Stomach (tissue), 4 donors: ENCODE data around the gene CHD9.

Experiments
- EP300 ChIP-seq: sonication (generic); formaldehyde crosslinking; IDR thresholded peaks from one replicate; pipeline ENCODE4 v1.6.1; 2017; ENCODE audit warnings: antibody characterized with exemption
- POLR2A ChIP-seq, 4 donors: fragments of 450-650 bp; IDR thresholded peaks; one replicate each; pipeline ENCODE4 v1.6.1; 2016; ENCODE audit warnings: antibody characterized with exemption in 4 of 4, control low read depth in 2 of 4, mild to moderate bottlenecking in 1 of 4, moderate library complexity in 1 of 4
- POLR2AphosphoS5 ChIP-seq, 3 donors: sonication (generic); formaldehyde crosslinking; IDR thresholded peaks; one replicate each; pipeline ENCODE4 v1.6.1; 2016; ENCODE audit warnings: antibody characterized with exemption in 3 of 3
- TF ChIP-seq, protein P1 (sequence below), 7 experiments: fragments of 450-650 bp in 4 of 7; fragments of 200-600 bp in 3 of 7; sonication (generic) in 3 of 7; IDR thresholded peaks; one replicate each; pipeline ENCODE4 v1.5.1; 2016 to 2019; ENCODE audit warnings: antibody characterized with exemption in 7 of 7, control low read depth in 2 of 7, mild to moderate bottlenecking in 1 of 7

DNA sequence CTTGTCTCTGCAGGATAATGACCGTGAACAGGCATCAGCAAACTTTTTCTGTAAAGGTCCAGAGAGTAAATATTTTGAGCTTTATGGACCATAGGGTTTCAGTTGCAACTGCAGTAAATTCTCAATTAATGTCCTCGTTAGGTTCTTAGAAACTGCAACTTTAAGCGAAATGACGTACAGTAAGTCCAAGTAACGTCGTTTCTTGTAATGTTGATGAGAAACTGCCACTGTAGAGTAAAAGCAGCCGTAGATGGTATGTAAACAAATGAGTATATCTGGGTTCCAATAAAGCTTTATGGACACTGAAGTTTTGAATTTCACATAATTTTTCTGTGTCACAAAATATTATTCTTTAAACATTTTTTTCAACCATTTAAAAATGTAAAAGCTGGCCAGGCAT is 4.9 kb downstream of the CHD9 start:
- TF ChIP-seq, protein P1, sequence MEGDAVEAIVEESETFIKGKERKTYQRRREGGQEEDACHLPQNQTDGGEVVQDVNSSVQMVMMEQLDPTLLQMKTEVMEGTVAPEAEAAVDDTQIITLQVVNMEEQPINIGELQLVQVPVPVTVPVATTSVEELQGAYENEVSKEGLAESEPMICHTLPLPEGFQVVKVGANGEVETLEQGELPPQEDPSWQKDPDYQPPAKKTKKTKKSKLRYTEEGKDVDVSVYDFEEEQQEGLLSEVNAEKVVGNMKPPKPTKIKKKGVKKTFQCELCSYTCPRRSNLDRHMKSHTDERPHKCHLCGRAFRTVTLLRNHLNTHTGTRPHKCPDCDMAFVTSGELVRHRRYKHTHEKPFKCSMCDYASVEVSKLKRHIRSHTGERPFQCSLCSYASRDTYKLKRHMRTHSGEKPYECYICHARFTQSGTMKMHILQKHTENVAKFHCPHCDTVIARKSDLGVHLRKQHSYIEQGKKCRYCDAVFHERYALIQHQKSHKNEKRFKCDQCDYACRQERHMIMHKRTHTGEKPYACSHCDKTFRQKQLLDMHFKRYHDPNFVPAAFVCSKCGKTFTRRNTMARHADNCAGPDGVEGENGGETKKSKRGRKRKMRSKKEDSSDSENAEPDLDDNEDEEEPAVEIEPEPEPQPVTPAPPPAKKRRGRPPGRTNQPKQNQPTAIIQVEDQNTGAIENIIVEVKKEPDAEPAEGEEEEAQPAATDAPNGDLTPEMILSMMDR (IDR thresholded peaks at IDR 0.05): no peak
- TF ChIP-seq POLR2A (IDR thresholded peaks at IDR 0.05) (no peak), EP300 (no peak), POLR2AphosphoS5 (IDR thresholded peaks at IDR 0.05) (no peak)
